Panc1 (cell line): ENCODE measurements around the gene DNAJC5G. TPM values are rescaled to one million over a fixed set of nuclear protein-coding genes. Genes with fewer than 3 reads are reported as not detected.

ENCODE experiments used
- ATAC-seq: fragments of 200-7000 bp; cut with Tn5 transposase; 2 replicates; pipeline ENCODE4 v1.9.1; 2020; ENCODE audit warnings: mild to moderate bottlenecking, moderate library complexity
- BruUV-seq: library from RNA; stranded (reverse); fragments of 400-500 nt; replicated peaks from 2 replicates; lab custom pipeline; 2021; lab: Mats Ljungman, UMichigan
- CTCF ChIA-PET: fragments of 300-600 bp; sonication (Branson Sonifier 250); formaldehyde crosslinking; loops from one replicate; lab custom pipeline; 2022; ENCODE audit warnings: antibody characterized with exemption; lab: Charles Lee
- POLR2A ChIA-PET: fragments of 300-600 bp; sonication (Branson Sonifier 250); formaldehyde crosslinking; loops from one replicate; lab custom pipeline; 2022; ENCODE audit warnings: antibody characterized with exemption; lab: Charles Lee
- DNase-seq: peaks from one replicate; pipeline ENCODE4 v3.0.0-alpha.2; 2010; ENCODE audit warnings: low read depth, low spot score
- H3K27ac ChIP-seq: 2 replicates; pipeline ENCODE4 v1.5.1; 2011; ENCODE audit warnings: mild to moderate bottlenecking, low read length, inconsistent platforms
- H3K27me3 ChIP-seq: fragments of 200-500 bp; sonication (Bioruptor generic); 2 replicates; pipeline ENCODE4 v1.6.0; 2014; ENCODE audit warnings: low read length, inconsistent platforms; ENCODE audit not compliant: control insufficient read depth, insufficient read depth
- H3K36me3 ChIP-seq: fragments of 200-500 bp; sonication (Bioruptor generic); 2 replicates; pipeline ENCODE4 v1.5.1; 2014; ENCODE audit warnings: inconsistent platforms, mild to moderate bottlenecking, low read length, moderate library complexity; ENCODE audit not compliant: control insufficient read depth, insufficient read depth
- H3K4me1 ChIP-seq: 2 replicates; pipeline ENCODE4 v1.5.1; 2011; ENCODE audit warnings: inconsistent platforms, mild to moderate bottlenecking, low read length, moderate library complexity; ENCODE audit not compliant: control insufficient read depth, insufficient read depth
- H3K4me3 ChIP-seq, 2 experiments: 2 replicates each; pipeline ENCODE4 v1.5.1; 2011 to 2012; ENCODE audit warnings: low read depth in 2 of 2, low read length in 2 of 2, mild to moderate bottlenecking in 2 of 2, inconsistent platforms in 1 of 2, moderate library complexity in 1 of 2
- H3K9me3 ChIP-seq: fragments of 200-500 bp; sonication (Bioruptor generic); 2 replicates; pipeline ENCODE4 v1.5.1; 2014; ENCODE audit warnings: low read depth, mild to moderate bottlenecking, inconsistent platforms, low read length, moderate library complexity; ENCODE audit not compliant: control insufficient read depth, insufficient read depth
- POLR2AphosphoS5 ChIP-seq: IDR thresholded peaks from 2 replicates; pipeline ENCODE4 v1.6.1; 2012; ENCODE audit warnings: mild to moderate bottlenecking, low read depth, low read length, moderate library complexity
- SIN3A ChIP-seq: IDR thresholded peaks from 2 replicates; pipeline ENCODE4 v1.6.1; 2012; ENCODE audit warnings: low read depth, mild to moderate bottlenecking, low read length, moderate library complexity, borderline replicate concordance; ENCODE audit not compliant: insufficient read depth
- TCF7L2 ChIP-seq: IDR thresholded peaks from 2 replicates; pipeline ENCODE4 v1.6.1; 2011; ENCODE audit warnings: mild to moderate bottlenecking, low read depth, low read length, inconsistent platforms
- in situ Hi-C: cut with HindIII; loops from 2 replicates; pipeline ENCODE4 v1.10.0; 2016; ENCODE audit warnings: low sequenced_read_pairs, low pct_unique_long_range_greater_than_20kb
- intact Hi-C: fragments of 100-400 bp; cut with micrococcal nuclease; formaldehyde crosslinking; loops from one replicate; pipeline ENCODE4 v1.10.0; 2022; ENCODE audit not compliant: unreplicated experiment
- total RNA-seq: library from RNA; stranded (reverse); gene quantifications from one replicate; pipeline ENCODE4 v1.2.1, GENCODE V29; 2021; ENCODE audit not compliant: unreplicated experiment
- TF ChIP-seq, protein P1 (sequence below), 2 experiments: IDR thresholded peaks; 2 replicates each; pipeline ENCODE4 v1.6.1; 2011 to 2012; ENCODE audit warnings: low read depth in 2 of 2, control low read depth in 1 of 2, low read length in 1 of 2, mild to moderate bottlenecking in 1 of 2, moderate library complexity in 1 of 2; ENCODE audit not compliant: insufficient read depth in 1 of 2
- TF ChIP-seq, protein P2 (sequence below): fragments of 450-650 bp; IDR thresholded peaks from 2 replicates; pipeline ENCODE4 v1.5.1; 2017; ENCODE audit warnings: mild to moderate bottlenecking

The DNAJC5G gene
- total RNA-seq, 1 experiment from 2014 or later, result not detected

DNA sequence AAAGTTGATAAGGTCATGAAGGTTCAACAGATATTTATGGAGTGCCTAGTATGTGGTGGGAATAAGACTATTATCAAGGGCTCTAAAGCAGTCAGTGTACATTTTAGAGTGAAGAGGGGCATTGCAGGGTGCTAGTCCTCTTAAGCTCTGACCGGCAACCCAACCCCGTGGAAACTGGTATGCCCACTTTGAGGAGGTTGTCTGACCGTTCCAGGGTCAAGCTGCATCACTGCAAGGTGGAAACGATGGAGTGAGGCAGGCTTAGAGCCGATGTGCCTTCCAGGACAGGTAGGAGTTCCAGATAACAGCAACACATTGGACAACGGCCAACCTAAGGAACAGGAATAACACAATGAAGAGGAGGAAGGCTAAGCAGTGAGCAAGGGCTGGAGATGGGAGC, 34.4 kb downstream of the DNAJC5G start:
- in situ Hi-C loops, result no loop called here
- intact Hi-C loops, result no loop called here
- Histone ChIP-seq H3K27ac (no peak overlapping the region), H3K27me3 (no peaks in the 10 kb centered on the region), H3K36me3 (no peaks in the 10 kb centered on the region), H3K9me3 (no peaks in the 10 kb centered on the region), H3K4me3 (no peak overlapping the region), H3K4me1 (no peaks in the 10 kb centered on the region)
- TSS peak; percentile 64 for BruUV-seq
- ATAC-seq (no peak; the same call in 1 of the 2 replicates), DNase-seq (no peak)
- ChIA-PET CTCF (no interaction called here), POLR2A (no interaction called here)
- TF ChIP-seq POLR2AphosphoS5 (no peak), TCF7L2 (no peak), SIN3A (no peak)
- TF ChIP-seq, protein P1, sequence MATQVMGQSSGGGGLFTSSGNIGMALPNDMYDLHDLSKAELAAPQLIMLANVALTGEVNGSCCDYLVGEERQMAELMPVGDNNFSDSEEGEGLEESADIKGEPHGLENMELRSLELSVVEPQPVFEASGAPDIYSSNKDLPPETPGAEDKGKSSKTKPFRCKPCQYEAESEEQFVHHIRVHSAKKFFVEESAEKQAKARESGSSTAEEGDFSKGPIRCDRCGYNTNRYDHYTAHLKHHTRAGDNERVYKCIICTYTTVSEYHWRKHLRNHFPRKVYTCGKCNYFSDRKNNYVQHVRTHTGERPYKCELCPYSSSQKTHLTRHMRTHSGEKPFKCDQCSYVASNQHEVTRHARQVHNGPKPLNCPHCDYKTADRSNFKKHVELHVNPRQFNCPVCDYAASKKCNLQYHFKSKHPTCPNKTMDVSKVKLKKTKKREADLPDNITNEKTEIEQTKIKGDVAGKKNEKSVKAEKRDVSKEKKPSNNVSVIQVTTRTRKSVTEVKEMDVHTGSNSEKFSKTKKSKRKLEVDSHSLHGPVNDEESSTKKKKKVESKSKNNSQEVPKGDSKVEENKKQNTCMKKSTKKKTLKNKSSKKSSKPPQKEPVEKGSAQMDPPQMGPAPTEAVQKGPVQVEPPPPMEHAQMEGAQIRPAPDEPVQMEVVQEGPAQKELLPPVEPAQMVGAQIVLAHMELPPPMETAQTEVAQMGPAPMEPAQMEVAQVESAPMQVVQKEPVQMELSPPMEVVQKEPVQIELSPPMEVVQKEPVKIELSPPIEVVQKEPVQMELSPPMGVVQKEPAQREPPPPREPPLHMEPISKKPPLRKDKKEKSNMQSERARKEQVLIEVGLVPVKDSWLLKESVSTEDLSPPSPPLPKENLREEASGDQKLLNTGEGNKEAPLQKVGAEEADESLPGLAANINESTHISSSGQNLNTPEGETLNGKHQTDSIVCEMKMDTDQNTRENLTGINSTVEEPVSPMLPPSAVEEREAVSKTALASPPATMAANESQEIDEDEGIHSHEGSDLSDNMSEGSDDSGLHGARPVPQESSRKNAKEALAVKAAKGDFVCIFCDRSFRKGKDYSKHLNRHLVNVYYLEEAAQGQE (IDR thresholded peaks at IDR 0.05; ENCODE audit: insufficient read depth in 1 of 2, low read depth in 2 of 2, low read length in 1 of 2), result no peak
- TF ChIP-seq, protein P2, sequence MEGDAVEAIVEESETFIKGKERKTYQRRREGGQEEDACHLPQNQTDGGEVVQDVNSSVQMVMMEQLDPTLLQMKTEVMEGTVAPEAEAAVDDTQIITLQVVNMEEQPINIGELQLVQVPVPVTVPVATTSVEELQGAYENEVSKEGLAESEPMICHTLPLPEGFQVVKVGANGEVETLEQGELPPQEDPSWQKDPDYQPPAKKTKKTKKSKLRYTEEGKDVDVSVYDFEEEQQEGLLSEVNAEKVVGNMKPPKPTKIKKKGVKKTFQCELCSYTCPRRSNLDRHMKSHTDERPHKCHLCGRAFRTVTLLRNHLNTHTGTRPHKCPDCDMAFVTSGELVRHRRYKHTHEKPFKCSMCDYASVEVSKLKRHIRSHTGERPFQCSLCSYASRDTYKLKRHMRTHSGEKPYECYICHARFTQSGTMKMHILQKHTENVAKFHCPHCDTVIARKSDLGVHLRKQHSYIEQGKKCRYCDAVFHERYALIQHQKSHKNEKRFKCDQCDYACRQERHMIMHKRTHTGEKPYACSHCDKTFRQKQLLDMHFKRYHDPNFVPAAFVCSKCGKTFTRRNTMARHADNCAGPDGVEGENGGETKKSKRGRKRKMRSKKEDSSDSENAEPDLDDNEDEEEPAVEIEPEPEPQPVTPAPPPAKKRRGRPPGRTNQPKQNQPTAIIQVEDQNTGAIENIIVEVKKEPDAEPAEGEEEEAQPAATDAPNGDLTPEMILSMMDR, result no peak

DNA sequence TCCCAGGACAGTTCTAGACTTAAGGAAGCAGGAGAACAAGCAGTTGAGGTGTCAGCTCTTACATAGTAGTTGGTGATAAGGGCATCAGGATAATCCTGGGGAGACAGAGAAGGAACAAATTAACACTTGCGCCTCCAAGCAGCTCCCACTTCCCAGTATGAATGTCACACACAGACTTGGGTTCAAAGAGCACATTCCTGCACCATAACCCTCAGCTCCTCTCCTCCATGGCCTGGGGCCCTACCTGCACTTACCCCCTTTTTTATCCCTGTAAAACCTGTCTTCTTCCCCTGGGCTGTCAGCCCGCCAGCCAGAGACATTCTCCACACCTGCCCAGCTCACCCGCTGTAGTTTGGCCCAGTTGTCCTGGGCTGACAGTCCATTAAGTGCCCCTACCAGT, 36.9 kb downstream of the DNAJC5G start:
- intact Hi-C loops, result no loop called here
- ATAC-seq, result no peak
- no peak overlapping the region for H3K27ac ChIP-seq
- H3K27me3 ChIP-seq, result no peaks in the 10 kb centered on the region
- H3K36me3 ChIP-seq, result no peaks in the 10 kb centered on the region
- TF ChIP-seq, protein P1 (IDR thresholded peaks at IDR 0.05; ENCODE audit: insufficient read depth in 1 of 2, low read depth in 2 of 2, low read length in 1 of 2), result no peak
- TF ChIP-seq, protein P2, result no peak
- TF ChIP-seq POLR2AphosphoS5 (no peak), TCF7L2 (no peak), SIN3A (no peak)
- in situ Hi-C loops, result no loop called here
- POLR2A ChIA-PET, result no interaction called here
- no peak overlapping the region for H3K4me3 ChIP-seq
- no peaks in the 10 kb centered on the region for H3K4me1 ChIP-seq
- CTCF ChIA-PET, result no interaction called here
- DNase-seq, result no peak
- BruUV-seq, result no TSS peak
- no peaks in the 10 kb centered on the region for H3K9me3 ChIP-seq
